ENCODE data around the gene NXPE1.

GRCh38 chr11:114569801-114570200, 10.1 kb upstream of the NXPE1 start:
- TF ChIP-seq CTCF (conservative IDR thresholded peaks at IDR 0.05; ENCODE audit: low read depth, low read length) (no peak), EZH2phosphoT487 (IDR thresholded peaks at IDR 0.05; ENCODE audit: borderline replicate concordance, low read length) (no peak)
